GM18507 (cell line): ENCODE measurements around the gene LYPD6B.

Experiments used
- DNase-seq: peaks from one replicate; pipeline ENCODE4 v3.0.0; 2011; ENCODE audit warnings: low read depth; ENCODE audit not compliant: insufficient read length; ENCODE audit errors: extremely low spot score
- FAIRE-seq: peaks from 2 replicates; lab custom pipeline; 2011; peaks lifted over from hg19 to GRCh38; lab: Jason Lieb, UNC

Gene LYPD6B

GRCh38 chr2:149009576-149010461 is 28.7 kb upstream of the LYPD6B start:
- FAIRE-seq (no peak), DNase-seq (no peak)

GRCh38 chr2:149012545-149012944 is 26.0 kb upstream of the LYPD6B start:
- no peak for DNase-seq
- no peak for FAIRE-seq

- no peak for DNase-seq
- no peak for FAIRE-seq
Observed at GRCh38 chr2:149015501-149015900, 23.0 kb upstream of the LYPD6B start.

GRCh38 chr2:149015926-149016563 is 22.5 kb upstream of the LYPD6B start:
- FAIRE-seq, result no peak
- no peak for DNase-seq

- DNase-seq (peak; percentile 54), FAIRE-seq (peak; percentile 92)
Observed at GRCh38 chr2:149017116-149017985, 21.1 kb upstream of the LYPD6B start.

- FAIRE-seq, result no peak
- no peak for DNase-seq
Observed at GRCh38 chr2:149018981-149019380, 19.5 kb upstream of the LYPD6B start.

GRCh38 chr2:149019768-149020167 is 18.7 kb upstream of the LYPD6B start:
- peak; percentile 75 for FAIRE-seq

GRCh38 chr2:149020432-149020851 is 18.1 kb upstream of the LYPD6B start:
- DNase-seq (no peak), FAIRE-seq (no peak)

More at GRCh38 chr2:149019768-149020167, 18.7 kb upstream of the LYPD6B start:
- DNase-seq, result no peak

GRCh38 chr2:149021271-149021719 is 17.2 kb upstream of the LYPD6B start:
- DNase-seq, result no peak
- FAIRE-seq, result no peak

GRCh38 chr2:149021761-149022160 is 16.7 kb upstream of the LYPD6B start:
- DNase-seq, result no peak
- FAIRE-seq, result peak; percentile 93

GRCh38 chr2:149023091-149023490 is 15.4 kb upstream of the LYPD6B start:
- FAIRE-seq, result no peak
- no peak for DNase-seq

- FAIRE-seq (no peak), DNase-seq (no peak)
Observed at GRCh38 chr2:149027590-149028250, 10.8 kb upstream of the LYPD6B start.

GRCh38 chr2:149028377-149028776 is 10.1 kb upstream of the LYPD6B start:
- no peak for FAIRE-seq
- no peak for DNase-seq

- FAIRE-seq, result no peak
- no peak for DNase-seq
Observed at GRCh38 chr2:149028891-149029290, 9.6 kb upstream of the LYPD6B start.

- no peak for FAIRE-seq
- no peak for DNase-seq
Observed at GRCh38 chr2:149029307-149029965, 9.1 kb upstream of the LYPD6B start.

- no peak for FAIRE-seq
- DNase-seq, result no peak
Observed at GRCh38 chr2:149031396-149031795, 7.1 kb upstream of the LYPD6B start.

GRCh38 chr2:149033716-149034115 is 4.8 kb upstream of the LYPD6B start:
- no peak for FAIRE-seq
- no peak for DNase-seq

- DNase-seq (no peak), FAIRE-seq (no peak)
Observed at GRCh38 chr2:149034406-149034805, 4.1 kb upstream of the LYPD6B start.
